ENCODE measurements around the gene ADGRB3.
A peak's percentile ranks its signal among the peaks of the same experiment; 100 is the strongest.
"Not testable (repeated sequence)": the region's sequence is repeated elsewhere in the genome, so short reads cannot be mapped to it uniquely, and the experiment has no call there.

The ADGRB3 gene

GRCh38 chr6:68901044-68901443, 266.0 kb downstream of the ADGRB3 start:
- H3K36me3 ChIP-seq (ENCODE audit: insufficient read depth, low read length): no peaks in the 10 kb centered on the region
- peaks cover 4% of the 10 kb centered on the region for H3K4me1 ChIP-seq (ENCODE audit: insufficient read depth, low read length, severe bottlenecking)
- no peaks in the 10 kb centered on the region for H3K79me2 ChIP-seq (ENCODE audit: insufficient read depth, low read length)
- no peak overlapping the region for H3K27ac ChIP-seq (ENCODE audit: low read depth, low read length, poor library complexity, severe bottlenecking)
- H2AFZ ChIP-seq (ENCODE audit: low read length): no peak overlapping the region
- no peak overlapping the region for H3K4me3 ChIP-seq (ENCODE audit: low read depth, low read length, poor library complexity, severe bottlenecking)
- H3K9ac ChIP-seq (ENCODE audit: low read length): no peak overlapping the region
- no peaks in the 10 kb centered on the region for H4K20me1 ChIP-seq (ENCODE audit: insufficient read depth, low read length)
- no peak for TF ChIP-seq EZH2 (IDR thresholded peaks at IDR 0.05; ENCODE audit: borderline replicate concordance, low read length)
- TF ChIP-seq, protein P1, sequence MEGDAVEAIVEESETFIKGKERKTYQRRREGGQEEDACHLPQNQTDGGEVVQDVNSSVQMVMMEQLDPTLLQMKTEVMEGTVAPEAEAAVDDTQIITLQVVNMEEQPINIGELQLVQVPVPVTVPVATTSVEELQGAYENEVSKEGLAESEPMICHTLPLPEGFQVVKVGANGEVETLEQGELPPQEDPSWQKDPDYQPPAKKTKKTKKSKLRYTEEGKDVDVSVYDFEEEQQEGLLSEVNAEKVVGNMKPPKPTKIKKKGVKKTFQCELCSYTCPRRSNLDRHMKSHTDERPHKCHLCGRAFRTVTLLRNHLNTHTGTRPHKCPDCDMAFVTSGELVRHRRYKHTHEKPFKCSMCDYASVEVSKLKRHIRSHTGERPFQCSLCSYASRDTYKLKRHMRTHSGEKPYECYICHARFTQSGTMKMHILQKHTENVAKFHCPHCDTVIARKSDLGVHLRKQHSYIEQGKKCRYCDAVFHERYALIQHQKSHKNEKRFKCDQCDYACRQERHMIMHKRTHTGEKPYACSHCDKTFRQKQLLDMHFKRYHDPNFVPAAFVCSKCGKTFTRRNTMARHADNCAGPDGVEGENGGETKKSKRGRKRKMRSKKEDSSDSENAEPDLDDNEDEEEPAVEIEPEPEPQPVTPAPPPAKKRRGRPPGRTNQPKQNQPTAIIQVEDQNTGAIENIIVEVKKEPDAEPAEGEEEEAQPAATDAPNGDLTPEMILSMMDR (IDR thresholded peaks at IDR 0.05; ENCODE audit: low read length): no peak
- no peaks in the 10 kb centered on the region for H3F3A ChIP-seq (ENCODE audit: insufficient read depth, low read length)
- no peaks in the 10 kb centered on the region for H3K27me3 ChIP-seq (ENCODE audit: insufficient read depth, low read length)
- no peaks in the 10 kb centered on the region for H3K9me3 ChIP-seq (ENCODE audit: low read length)
- no peak overlapping the region for H3K4me2 ChIP-seq (ENCODE audit: low read length)
- H3K9me2 ChIP-seq (ENCODE audit: low read depth, low read length): no peaks in the 10 kb centered on the region

GRCh38 chr6:68911334-68911733, 276.3 kb downstream of the ADGRB3 start:
- Histone ChIP-seq H3K4me2 (ENCODE audit: low read length) (no peak overlapping the region), H3K4me3 (ENCODE audit: low read depth, low read length, poor library complexity, severe bottlenecking) (no peak overlapping the region), H3K9me3 (ENCODE audit: low read length) (no peaks in the 10 kb centered on the region), H3K4me1 (ENCODE audit: insufficient read depth, low read length, severe bottlenecking) (peaks cover 18% of the 10 kb centered on the region), H3K27me3 (ENCODE audit: insufficient read depth, low read length) (no peaks in the 10 kb centered on the region), H2AFZ (ENCODE audit: low read length) (peak overlapping the region; percentile 79; the same call in 1 of the 2 replicates), H3K9me2 (ENCODE audit: low read depth, low read length) (no peaks in the 10 kb centered on the region), H4K20me1 (ENCODE audit: insufficient read depth, low read length) (no peaks in the 10 kb centered on the region), H3K36me3 (ENCODE audit: insufficient read depth, low read length) (no peaks in the 10 kb centered on the region), H3K79me2 (ENCODE audit: insufficient read depth, low read length) (no peaks in the 10 kb centered on the region), H3K9ac (ENCODE audit: low read length) (no peak overlapping the region), H3K27ac (ENCODE audit: low read depth, low read length, poor library complexity, severe bottlenecking) (peak overlapping the region; percentile 79), H3F3A (ENCODE audit: insufficient read depth, low read length) (no peaks in the 10 kb centered on the region)
- TF ChIP-seq, protein P1 (IDR thresholded peaks at IDR 0.05; ENCODE audit: low read length): no peak
- TF ChIP-seq EZH2 (IDR thresholded peaks at IDR 0.05; ENCODE audit: borderline replicate concordance, low read length): no peak

DNA sequence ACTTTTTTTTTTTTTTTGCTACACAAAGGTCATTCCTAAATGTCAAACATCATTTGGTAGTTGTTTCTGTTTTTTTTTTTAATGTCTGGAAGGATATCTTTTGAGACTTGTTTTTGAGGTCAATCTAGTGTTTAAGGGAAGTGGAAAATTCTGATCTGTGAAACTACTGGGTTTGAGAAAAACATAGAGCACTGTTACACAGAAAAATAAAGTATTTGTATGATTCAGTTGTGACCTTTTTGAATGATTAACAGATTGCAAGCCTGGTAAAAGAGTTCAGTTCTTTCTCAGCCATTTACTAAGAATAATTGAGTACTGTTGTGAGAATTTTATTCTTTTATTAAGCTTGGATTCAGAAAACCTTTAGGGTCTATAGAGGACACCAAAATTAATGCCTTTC, 276.7 kb downstream of the ADGRB3 start:
- peaks cover 22% of the 10 kb centered on the region for H3K4me1 ChIP-seq (ENCODE audit: insufficient read depth, low read length, severe bottlenecking)
- no peak overlapping the region for H3K4me2 ChIP-seq (ENCODE audit: low read length)
- H3K27ac ChIP-seq (ENCODE audit: low read depth, low read length, poor library complexity, severe bottlenecking): peak overlapping the region; percentile 79
- H2AFZ ChIP-seq (ENCODE audit: low read length): peak overlapping the region; percentile 79; the same call in 1 of the 2 replicates
- H4K20me1 ChIP-seq (ENCODE audit: insufficient read depth, low read length): no peaks in the 10 kb centered on the region
- H3K27me3 ChIP-seq (ENCODE audit: insufficient read depth, low read length): no peaks in the 10 kb centered on the region
- TF ChIP-seq, protein P1 (IDR thresholded peaks at IDR 0.05; ENCODE audit: low read length): no peak
- TF ChIP-seq EZH2 (IDR thresholded peaks at IDR 0.05; ENCODE audit: borderline replicate concordance, low read length): no peak
- H3K36me3 ChIP-seq (ENCODE audit: insufficient read depth, low read length): no peaks in the 10 kb centered on the region
- H3K9me2 ChIP-seq (ENCODE audit: low read depth, low read length): no peaks in the 10 kb centered on the region
- no peak overlapping the region for H3K9ac ChIP-seq (ENCODE audit: low read length)
- H3K9me3 ChIP-seq (ENCODE audit: low read length): no peaks in the 10 kb centered on the region
- no peaks in the 10 kb centered on the region for H3K79me2 ChIP-seq (ENCODE audit: insufficient read depth, low read length)
- H3F3A ChIP-seq (ENCODE audit: insufficient read depth, low read length): no peaks in the 10 kb centered on the region
- no peak overlapping the region for H3K4me3 ChIP-seq (ENCODE audit: low read depth, low read length, poor library complexity, severe bottlenecking)

DNA sequence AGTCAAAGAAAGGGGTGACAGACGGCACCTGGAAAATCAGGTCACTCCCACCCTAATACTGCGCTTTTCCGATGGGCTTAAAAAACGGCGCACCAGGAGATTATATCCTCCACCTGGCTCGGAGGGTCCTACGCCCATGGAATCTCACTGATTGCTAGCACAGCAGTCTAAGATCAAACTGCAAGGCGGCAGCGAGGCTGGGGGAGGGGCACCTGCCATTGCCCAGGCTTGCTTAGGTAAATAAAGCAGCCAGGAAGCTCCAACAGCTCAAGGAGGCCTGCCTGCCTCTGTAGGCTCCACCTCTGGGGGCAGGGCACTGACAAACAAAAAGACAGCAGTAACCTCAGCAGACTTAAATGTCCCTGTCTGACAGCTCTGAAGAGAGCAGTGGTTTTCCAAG, 277.7 kb downstream of the ADGRB3 start:
- not testable (repeated sequence) for H3K9me3 ChIP-seq (ENCODE audit: low read length); H3K79me2 ChIP-seq (ENCODE audit: insufficient read depth, low read length); H3F3A ChIP-seq (ENCODE audit: insufficient read depth, low read length); H3K36me3 ChIP-seq (ENCODE audit: insufficient read depth, low read length); H4K20me1 ChIP-seq (ENCODE audit: insufficient read depth, low read length); H3K9me2 ChIP-seq (ENCODE audit: low read depth, low read length); H3K27me3 ChIP-seq (ENCODE audit: insufficient read depth, low read length); H3K9ac ChIP-seq (ENCODE audit: low read length); H3K27ac ChIP-seq (ENCODE audit: low read depth, low read length, poor library complexity, severe bottlenecking); H3K4me2 ChIP-seq (ENCODE audit: low read length); H2AFZ ChIP-seq (ENCODE audit: low read length); H3K4me3 ChIP-seq (ENCODE audit: low read depth, low read length, poor library complexity, severe bottlenecking)
- H3K4me1 ChIP-seq (ENCODE audit: insufficient read depth, low read length, severe bottlenecking): peaks cover 22% of the 10 kb centered on the region
